SK-N-SH treated with all-trans-retinoic acid at 6 μM for 48 hours (cell line): Measurements from ENCODE around the gene NUP214.

Experiments used
- ATAC-seq: fragments of 200-7000 bp; cut with Tn5 transposase; 3 replicates; pipeline ENCODE4 v1.9.1; 2020; ENCODE audit warnings: mild to moderate bottlenecking, moderate library complexity
- ARNTL ChIP-seq: fragments of 450-650 bp; formaldehyde crosslinking; IDR thresholded peaks from 2 replicates; pipeline ENCODE4 v1.5.0; 2020; ENCODE audit warnings: low read depth, mild to moderate bottlenecking, moderate library complexity, borderline replicate concordance
- CREB5 ChIP-seq: fragments of 250-450 bp; sonication (Bioruptor Pico); IDR thresholded peaks from 2 replicates; pipeline ENCODE4 v1.5.1; 2020; ENCODE audit warnings: low read depth, mild to moderate bottlenecking, moderate library complexity
- CSDC2 ChIP-seq: fragments of 250-450 bp; sonication (Bioruptor Pico); IDR thresholded peaks from 2 replicates; pipeline ENCODE4 v1.5.0; 2020; ENCODE audit warnings: mild to moderate bottlenecking, moderate library complexity
- CSRNP3 ChIP-seq: fragments of 250-450 bp; sonication (Bioruptor Pico); IDR thresholded peaks from 2 replicates; pipeline ENCODE4 v1.5.1; 2021; ENCODE audit warnings: mild to moderate bottlenecking, moderate library complexity
- ESRRG ChIP-seq: fragments of 250-450 bp; sonication (Bioruptor Pico); IDR thresholded peaks from 2 replicates; pipeline ENCODE4 v1.6.1; 2021; ENCODE audit warnings: mild to moderate bottlenecking
- GLIS3 ChIP-seq: fragments of 250-450 bp; sonication (Bioruptor Pico); IDR thresholded peaks from 2 replicates; pipeline ENCODE4 v1.5.0; 2020; ENCODE audit warnings: mild to moderate bottlenecking, moderate library complexity
- ISL1 ChIP-seq: fragments of 250-450 bp; sonication (Bioruptor Pico); IDR thresholded peaks from 2 replicates; pipeline ENCODE4 v2.1.2; 2022; ENCODE audit warnings: mild to moderate bottlenecking, moderate library complexity
- OSR1 ChIP-seq: fragments of 250-450 bp; sonication (Bioruptor Pico); IDR thresholded peaks from 2 replicates; pipeline ENCODE4 v1.8.0; 2022; ENCODE audit warnings: moderate library complexity, mild to moderate bottlenecking, inconsistent platforms
- PATZ1 ChIP-seq: fragments of 250-450 bp; sonication (Bioruptor Pico); IDR thresholded peaks from 2 replicates; pipeline ENCODE4 v1.8.0; 2020; ENCODE audit warnings: mild to moderate bottlenecking, moderate library complexity, borderline replicate concordance
- POU6F1 ChIP-seq: fragments of 250-450 bp; sonication (Bioruptor Pico); IDR thresholded peaks from 2 replicates; pipeline ENCODE4 v1.8.0; 2021; ENCODE audit warnings: low read depth, mild to moderate bottlenecking, moderate library complexity, borderline replicate concordance
- PPARA ChIP-seq: fragments of 250-450 bp; sonication (Bioruptor Pico); IDR thresholded peaks from 2 replicates; pipeline ENCODE4 v1.5.0; 2020; ENCODE audit warnings: mild to moderate bottlenecking, borderline replicate concordance
- RARB ChIP-seq: fragments of 250-450 bp; sonication (Bioruptor Pico); IDR thresholded peaks from 2 replicates; pipeline ENCODE4 v1.8.0; 2021; ENCODE audit warnings: mild to moderate bottlenecking, moderate library complexity
- SNAI2 ChIP-seq: fragments of 250-450 bp; sonication (Bioruptor Pico); IDR thresholded peaks from 2 replicates; pipeline ENCODE4 v1.5.0; 2020; ENCODE audit warnings: mild to moderate bottlenecking, moderate library complexity
- TOX ChIP-seq: fragments of 250-450 bp; sonication (Bioruptor Pico); IDR thresholded peaks from 2 replicates; pipeline ENCODE4 v1.8.0; 2021; ENCODE audit warnings: mild to moderate bottlenecking, moderate library complexity, borderline replicate concordance
- TSHZ2 ChIP-seq: fragments of 250-450 bp; sonication (Bioruptor Pico); IDR thresholded peaks from 2 replicates; pipeline ENCODE4 v1.5.0; 2020; ENCODE audit warnings: mild to moderate bottlenecking, moderate library complexity
- ZC3H10 ChIP-seq: fragments of 250-450 bp; sonication (Bioruptor Pico); IDR thresholded peaks from 2 replicates; pipeline ENCODE4 v1.5.1; 2021; ENCODE audit warnings: mild to moderate bottlenecking, moderate library complexity
- ZFP30 ChIP-seq: fragments of 450-650 bp; formaldehyde crosslinking; IDR thresholded peaks from 2 replicates; pipeline ENCODE4 v1.5.0; 2022; ENCODE audit warnings: mild to moderate bottlenecking, moderate library complexity
- ZNF70 ChIP-seq: fragments of 450-650 bp; formaldehyde crosslinking; IDR thresholded peaks from 2 replicates; pipeline ENCODE4 v1.5.0; 2020; ENCODE audit warnings: mild to moderate bottlenecking, moderate library complexity
- ZNF8 ChIP-seq: fragments of 450-650 bp; formaldehyde crosslinking; IDR thresholded peaks from 2 replicates; pipeline ENCODE4 v1.5.0; 2020; ENCODE audit warnings: mild to moderate bottlenecking, moderate library complexity

NUP214 gene

GRCh38 chr9:131160416-131161112 is 35.2 kb downstream of the NUP214 start:
- TF ChIP-seq PPARA (CRISPR knock-in tag) (0 out of 2 replicates have a peak, but pooled peaks have one; percentile 31), RARB (CRISPR knock-in tag) (no peak), POU6F1 (CRISPR knock-in tag) (no peak)
- ATAC-seq = no peak

GRCh38 chr9:131161585-131161984 is 36.2 kb downstream of the NUP214 start:
- ATAC-seq = no peak
- TF ChIP-seq ZFP30 (CRISPR knock-in tag) (no peak), OSR1 (no peak), ESRRG (CRISPR knock-in tag) (no peak), ZNF70 (CRISPR knock-in tag) (no peak), TSHZ2 (CRISPR knock-in tag) (no peak), ZC3H10 (CRISPR knock-in tag) (no peak), ZNF8 (CRISPR knock-in tag) (no peak), GLIS3 (CRISPR knock-in tag) (no peak), CSRNP3 (CRISPR knock-in tag) (no peak), PATZ1 (no peak), PPARA (CRISPR knock-in tag) (no peak), ISL1 (CRISPR knock-in tag) (no peak), SNAI2 (CRISPR knock-in tag) (no peak), ARNTL (CRISPR knock-in tag) (no peak), TOX (CRISPR knock-in tag) (no peak), CSDC2 (CRISPR knock-in tag) (no peak), POU6F1 (CRISPR knock-in tag) (no peak), CREB5 (CRISPR knock-in tag) (no peak)

GRCh38 chr9:131162886-131163285 is 37.5 kb downstream of the NUP214 start:
- TF ChIP-seq ISL1 (CRISPR knock-in tag) (no peak), PPARA (CRISPR knock-in tag) (no peak)
- ATAC-seq = no peak
